WTC11 (cell line): ENCODE data around the gene NTN1. TPM values are rescaled to one million over a fixed set of nuclear protein-coding genes. Genes with fewer than 3 reads are reported as not detected.

Experiments used
- ATAC-seq: fragments of 200-7000 bp; cut with Tn5 transposase; 2 replicates; pipeline ENCODE4 v1.10.0; 2021; ENCODE audit warnings: mild to moderate bottlenecking, moderate library complexity
- CTCF ChIA-PET: fragments of 300-600 bp; sonication (Branson Sonifier 250); formaldehyde crosslinking; loops from one replicate; lab custom pipeline; 2021; ENCODE audit warnings: antibody characterized with exemption; lab: Charles Lee
- POLR2A ChIA-PET: fragments of 350-600 bp; sonication (Branson Sonifier 250); formaldehyde crosslinking; loops from one replicate; lab custom pipeline; 2021; ENCODE audit warnings: antibody characterized with exemption; lab: Charles Lee
- DNase-seq: peaks from one replicate; pipeline ENCODE4 v3.0.0; 2021; ENCODE audit warnings: low spot score
- H3K27ac Mint-ChIP-seq: 2 replicates; pipeline ENCODE4 v1.8.0; 2021; ENCODE audit warnings: mixed read lengths
- H3K27me3 Mint-ChIP-seq: 2 replicates; pipeline ENCODE4 v1.8.0; 2021; ENCODE audit warnings: low read depth, mild to moderate bottlenecking, moderate library complexity, mixed read lengths
- H3K36me3 Mint-ChIP-seq: 2 replicates; pipeline ENCODE4 v1.8.0; 2021; ENCODE audit warnings: mixed read lengths
- H3K4me1 Mint-ChIP-seq: 2 replicates; pipeline ENCODE4 v1.8.0; 2022; ENCODE audit warnings: mixed read lengths
- H3K4me3 Mint-ChIP-seq: 2 replicates; pipeline ENCODE4 v1.8.0; 2021; ENCODE audit warnings: mild to moderate bottlenecking, moderate library complexity, mixed read lengths
- H3K9me3 Mint-ChIP-seq: 2 replicates; pipeline ENCODE4 v1.8.0; 2021; ENCODE audit warnings: mixed read lengths
- ARID4B ChIP-seq: sonication (generic); formaldehyde crosslinking; IDR thresholded peaks from 2 replicates; pipeline ENCODE4 v1.8.0; 2023; ENCODE audit warnings: missing genetic modification reagents, mild to moderate bottlenecking, borderline replicate concordance
- CBFB ChIP-seq: sonication (generic); formaldehyde crosslinking; IDR thresholded peaks from 2 replicates; pipeline ENCODE4 v1.8.1; 2022; ENCODE audit warnings: mild to moderate bottlenecking, low read depth, missing genetic modification reagents
- CTCF ChIP-seq: fragments of 200-600 bp; IDR thresholded peaks from 2 replicates; pipeline ENCODE4 v1.8.0; 2022; ENCODE audit warnings: antibody characterized with exemption
- EMX1 ChIP-seq: fragments of 250-450 bp; sonication (Bioruptor Pico); IDR thresholded peaks from 2 replicates; pipeline ENCODE4 v1.8.0; 2021; ENCODE audit warnings: mild to moderate bottlenecking
- ETV6 ChIP-seq: sonication (generic); formaldehyde crosslinking; IDR thresholded peaks from 2 replicates; pipeline ENCODE4 v1.8.1; 2022; ENCODE audit warnings: mild to moderate bottlenecking, missing genetic modification reagents
- GABPB1 ChIP-seq: sonication (generic); formaldehyde crosslinking; IDR thresholded peaks from 2 replicates; pipeline ENCODE4 v1.8.1; 2023; ENCODE audit warnings: mild to moderate bottlenecking, missing genetic modification reagents
- OVOL2 ChIP-seq: fragments of 250-450 bp; sonication (Bioruptor Pico); IDR thresholded peaks from 2 replicates; pipeline ENCODE4 v1.9.0; 2021; ENCODE audit warnings: mild to moderate bottlenecking, borderline replicate concordance
- PRRX2 ChIP-seq: fragments of 250-450 bp; sonication (Bioruptor Pico); IDR thresholded peaks from 2 replicates; pipeline ENCODE4 v1.8.0; 2021; ENCODE audit warnings: mild to moderate bottlenecking
- RELA ChIP-seq: sonication (generic); formaldehyde crosslinking; IDR thresholded peaks from 2 replicates; pipeline ENCODE4 v1.8.1; 2022; ENCODE audit warnings: missing genetic modification reagents, mild to moderate bottlenecking, borderline replicate concordance
- SMAD4 ChIP-seq: sonication (generic); formaldehyde crosslinking; IDR thresholded peaks from 2 replicates; pipeline ENCODE4 v1.8.0; 2022; ENCODE audit warnings: mild to moderate bottlenecking, missing genetic modification reagents
- STAT6 ChIP-seq: sonication (generic); formaldehyde crosslinking; conservative IDR thresholded peaks from 2 replicates; pipeline ENCODE4 v1.8.1; 2023; ENCODE audit warnings: mild to moderate bottlenecking, low read depth, missing genetic modification reagents, moderate library complexity
- TCF7 ChIP-seq: sonication (generic); formaldehyde crosslinking; IDR thresholded peaks from 2 replicates; pipeline ENCODE4 v1.8.0; 2022; ENCODE audit warnings: mild to moderate bottlenecking, low read depth, missing genetic modification reagents, moderate library complexity
- ZNF138 ChIP-seq: sonication (generic); formaldehyde crosslinking; conservative IDR thresholded peaks from 2 replicates; pipeline ENCODE4 v1.8.1; 2022; ENCODE audit warnings: mild to moderate bottlenecking, moderate library complexity, missing genetic modification reagents
- total RNA-seq: library from RNA; stranded (reverse); gene quantifications from 3 replicates; pipeline ENCODE4 v1.2.3, GENCODE V29; 2021
- TF ChIP-seq, protein P1 (sequence below): sonication (generic); formaldehyde crosslinking; IDR thresholded peaks from 2 replicates; pipeline ENCODE4 v1.8.1; 2023; ENCODE audit warnings: mild to moderate bottlenecking, missing genetic modification reagents, borderline replicate concordance
- TF ChIP-seq, protein P2 (sequence below): fragments of 250-450 bp; sonication (Bioruptor Pico); IDR thresholded peaks from 2 replicates; pipeline ENCODE4 v1.9.0; 2021; ENCODE audit warnings: mild to moderate bottlenecking, borderline replicate concordance
- TF ChIP-seq, protein P3 (sequence below): sonication (generic); formaldehyde crosslinking; IDR thresholded peaks from 2 replicates; pipeline ENCODE4 v1.8.1; 2022; ENCODE audit warnings: missing genetic modification reagents, borderline replicate concordance
- TF ChIP-seq, protein P4 (sequence below): fragments of 250-450 bp; sonication (Bioruptor Pico); IDR thresholded peaks from 2 replicates; pipeline ENCODE4 v1.8.0; 2021; ENCODE audit warnings: mild to moderate bottlenecking

Gene NTN1
- total RNA-seq, 1 experiment from 2014 or later, result 5.5 TPM

- POLR2A ChIA-PET, result no interaction called here
- Mint-ChIP-seq H3K36me3 (peaks cover 3% of the 10 kb centered on the region; the same call in 1 of the 2 replicates), H3K27me3 (peaks cover 33% of the 10 kb centered on the region), H3K9me3 (no peaks in the 10 kb centered on the region)
- no peak for ATAC-seq
- TF ChIP-seq ARID4B, result no peak
- TF ChIP-seq, protein P1, sequence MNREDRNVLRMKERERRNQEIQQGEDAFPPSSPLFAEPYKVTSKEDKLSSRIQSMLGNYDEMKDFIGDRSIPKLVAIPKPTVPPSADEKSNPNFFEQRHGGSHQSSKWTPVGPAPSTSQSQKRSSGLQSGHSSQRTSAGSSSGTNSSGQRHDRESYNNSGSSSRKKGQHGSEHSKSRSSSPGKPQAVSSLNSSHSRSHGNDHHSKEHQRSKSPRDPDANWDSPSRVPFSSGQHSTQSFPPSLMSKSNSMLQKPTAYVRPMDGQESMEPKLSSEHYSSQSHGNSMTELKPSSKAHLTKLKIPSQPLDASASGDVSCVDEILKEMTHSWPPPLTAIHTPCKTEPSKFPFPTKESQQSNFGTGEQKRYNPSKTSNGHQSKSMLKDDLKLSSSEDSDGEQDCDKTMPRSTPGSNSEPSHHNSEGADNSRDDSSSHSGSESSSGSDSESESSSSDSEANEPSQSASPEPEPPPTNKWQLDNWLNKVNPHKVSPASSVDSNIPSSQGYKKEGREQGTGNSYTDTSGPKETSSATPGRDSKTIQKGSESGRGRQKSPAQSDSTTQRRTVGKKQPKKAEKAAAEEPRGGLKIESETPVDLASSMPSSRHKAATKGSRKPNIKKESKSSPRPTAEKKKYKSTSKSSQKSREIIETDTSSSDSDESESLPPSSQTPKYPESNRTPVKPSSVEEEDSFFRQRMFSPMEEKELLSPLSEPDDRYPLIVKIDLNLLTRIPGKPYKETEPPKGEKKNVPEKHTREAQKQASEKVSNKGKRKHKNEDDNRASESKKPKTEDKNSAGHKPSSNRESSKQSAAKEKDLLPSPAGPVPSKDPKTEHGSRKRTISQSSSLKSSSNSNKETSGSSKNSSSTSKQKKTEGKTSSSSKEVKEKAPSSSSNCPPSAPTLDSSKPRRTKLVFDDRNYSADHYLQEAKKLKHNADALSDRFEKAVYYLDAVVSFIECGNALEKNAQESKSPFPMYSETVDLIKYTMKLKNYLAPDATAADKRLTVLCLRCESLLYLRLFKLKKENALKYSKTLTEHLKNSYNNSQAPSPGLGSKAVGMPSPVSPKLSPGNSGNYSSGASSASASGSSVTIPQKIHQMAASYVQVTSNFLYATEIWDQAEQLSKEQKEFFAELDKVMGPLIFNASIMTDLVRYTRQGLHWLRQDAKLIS, result no peak
- no peak for TF ChIP-seq ETV6
- TF ChIP-seq PRRX2, result no peak
- no peak for TF ChIP-seq OVOL2 (CRISPR knock-in tag)
- no peak for TF ChIP-seq ZNF138
- TF ChIP-seq RELA (CRISPR knock-in tag), result no peak
- TF ChIP-seq SMAD4 (CRISPR knock-in tag), result no peak
- TF ChIP-seq EMX1 (CRISPR knock-in tag), result no peak
- TF ChIP-seq TCF7 (CRISPR knock-in tag), result no peak
- TF ChIP-seq, protein P2, sequence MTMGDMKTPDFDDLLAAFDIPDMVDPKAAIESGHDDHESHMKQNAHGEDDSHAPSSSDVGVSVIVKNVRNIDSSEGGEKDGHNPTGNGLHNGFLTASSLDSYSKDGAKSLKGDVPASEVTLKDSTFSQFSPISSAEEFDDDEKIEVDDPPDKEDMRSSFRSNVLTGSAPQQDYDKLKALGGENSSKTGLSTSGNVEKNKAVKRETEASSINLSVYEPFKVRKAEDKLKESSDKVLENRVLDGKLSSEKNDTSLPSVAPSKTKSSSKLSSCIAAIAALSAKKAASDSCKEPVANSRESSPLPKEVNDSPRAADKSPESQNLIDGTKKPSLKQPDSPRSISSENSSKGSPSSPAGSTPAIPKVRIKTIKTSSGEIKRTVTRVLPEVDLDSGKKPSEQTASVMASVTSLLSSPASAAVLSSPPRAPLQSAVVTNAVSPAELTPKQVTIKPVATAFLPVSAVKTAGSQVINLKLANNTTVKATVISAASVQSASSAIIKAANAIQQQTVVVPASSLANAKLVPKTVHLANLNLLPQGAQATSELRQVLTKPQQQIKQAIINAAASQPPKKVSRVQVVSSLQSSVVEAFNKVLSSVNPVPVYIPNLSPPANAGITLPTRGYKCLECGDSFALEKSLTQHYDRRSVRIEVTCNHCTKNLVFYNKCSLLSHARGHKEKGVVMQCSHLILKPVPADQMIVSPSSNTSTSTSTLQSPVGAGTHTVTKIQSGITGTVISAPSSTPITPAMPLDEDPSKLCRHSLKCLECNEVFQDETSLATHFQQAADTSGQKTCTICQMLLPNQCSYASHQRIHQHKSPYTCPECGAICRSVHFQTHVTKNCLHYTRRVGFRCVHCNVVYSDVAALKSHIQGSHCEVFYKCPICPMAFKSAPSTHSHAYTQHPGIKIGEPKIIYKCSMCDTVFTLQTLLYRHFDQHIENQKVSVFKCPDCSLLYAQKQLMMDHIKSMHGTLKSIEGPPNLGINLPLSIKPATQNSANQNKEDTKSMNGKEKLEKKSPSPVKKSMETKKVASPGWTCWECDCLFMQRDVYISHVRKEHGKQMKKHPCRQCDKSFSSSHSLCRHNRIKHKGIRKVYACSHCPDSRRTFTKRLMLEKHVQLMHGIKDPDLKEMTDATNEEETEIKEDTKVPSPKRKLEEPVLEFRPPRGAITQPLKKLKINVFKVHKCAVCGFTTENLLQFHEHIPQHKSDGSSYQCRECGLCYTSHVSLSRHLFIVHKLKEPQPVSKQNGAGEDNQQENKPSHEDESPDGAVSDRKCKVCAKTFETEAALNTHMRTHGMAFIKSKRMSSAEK (CRISPR knock-in tag), result no peak
- TF ChIP-seq GABPB1, result no peak
- TF ChIP-seq CBFB, result no peak
- TF ChIP-seq, protein P3, sequence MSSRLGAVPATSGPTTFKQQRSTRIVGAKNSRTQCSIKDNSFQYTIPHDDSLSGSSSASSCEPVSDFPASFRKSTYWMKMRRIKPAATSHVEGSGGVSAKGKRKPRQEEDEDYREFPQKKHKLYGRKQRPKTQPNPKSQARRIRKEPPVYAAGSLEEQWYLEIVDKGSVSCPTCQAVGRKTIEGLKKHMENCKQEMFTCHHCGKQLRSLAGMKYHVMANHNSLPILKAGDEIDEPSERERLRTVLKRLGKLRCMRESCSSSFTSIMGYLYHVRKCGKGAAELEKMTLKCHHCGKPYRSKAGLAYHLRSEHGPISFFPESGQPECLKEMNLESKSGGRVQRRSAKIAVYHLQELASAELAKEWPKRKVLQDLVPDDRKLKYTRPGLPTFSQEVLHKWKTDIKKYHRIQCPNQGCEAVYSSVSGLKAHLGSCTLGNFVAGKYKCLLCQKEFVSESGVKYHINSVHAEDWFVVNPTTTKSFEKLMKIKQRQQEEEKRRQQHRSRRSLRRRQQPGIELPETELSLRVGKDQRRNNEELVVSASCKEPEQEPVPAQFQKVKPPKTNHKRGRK (CRISPR knock-in tag), result no peak
- TF ChIP-seq, protein P4, sequence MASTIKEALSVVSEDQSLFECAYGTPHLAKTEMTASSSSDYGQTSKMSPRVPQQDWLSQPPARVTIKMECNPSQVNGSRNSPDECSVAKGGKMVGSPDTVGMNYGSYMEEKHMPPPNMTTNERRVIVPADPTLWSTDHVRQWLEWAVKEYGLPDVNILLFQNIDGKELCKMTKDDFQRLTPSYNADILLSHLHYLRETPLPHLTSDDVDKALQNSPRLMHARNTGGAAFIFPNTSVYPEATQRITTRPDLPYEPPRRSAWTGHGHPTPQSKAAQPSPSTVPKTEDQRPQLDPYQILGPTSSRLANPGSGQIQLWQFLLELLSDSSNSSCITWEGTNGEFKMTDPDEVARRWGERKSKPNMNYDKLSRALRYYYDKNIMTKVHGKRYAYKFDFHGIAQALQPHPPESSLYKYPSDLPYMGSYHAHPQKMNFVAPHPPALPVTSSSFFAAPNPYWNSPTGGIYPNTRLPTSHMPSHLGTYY (CRISPR knock-in tag), result no peak
- TF ChIP-seq CTCF, result no peak
- TF ChIP-seq STAT6, result no peak
- TF ChIP-seq, all 79 proteins: peak for 0
- H3K27ac Mint-ChIP-seq, result no peak overlapping the region
- CTCF ChIA-PET, result interaction anchor here (2.2 to 4.4 kb wide), 2 partner anchors 15 to 144 kb away, joined by 8 to 23 read pairs; no protein-coding TSS in a partner anchor
- peaks cover 21% of the 10 kb centered on the region for H3K4me1 Mint-ChIP-seq
- DNase-seq, result no peak
- H3K4me3 Mint-ChIP-seq, result no peak overlapping the region
Observed at GRCh38 chr17:9018726-9019125, 2.6 kb upstream of the NTN1 start.
